GM12891 (cell line): Measurements from ENCODE around the gene SORCS1.

Experiments used
- DNase-seq: peaks from one replicate; pipeline ENCODE4 v3.0.0; 2011; ENCODE audit warnings: low spot score; ENCODE audit not compliant: insufficient read length
- FAIRE-seq: peaks from 2 replicates; lab custom pipeline; 2011; peaks lifted over from hg19 to GRCh38; lab: Jason Lieb, UNC
- PAX5 ChIP-seq: IDR thresholded peaks from 2 replicates; pipeline ENCODE4 v1.6.1; 2011; ENCODE audit warnings: low read length, moderate library complexity, mild to moderate bottlenecking; ENCODE audit not compliant: insufficient read depth, severe bottlenecking
- POLR2A ChIP-seq: IDR thresholded peaks from 2 replicates; pipeline ENCODE4 v1.6.1; 2011; ENCODE audit warnings: low read depth, low read length, control low read depth
- POLR2AphosphoS5 ChIP-seq: IDR thresholded peaks from 2 replicates; pipeline ENCODE4 v1.6.1; 2011; ENCODE audit warnings: low read depth, low read length, control low read depth
- POU2F2 ChIP-seq: IDR thresholded peaks from 2 replicates; pipeline ENCODE4 v1.6.1; 2011; ENCODE audit warnings: low read depth, mild to moderate bottlenecking, control low read depth, low read length, moderate library complexity
- SPI1 ChIP-seq: IDR thresholded peaks from 2 replicates; pipeline ENCODE4 v1.6.1; 2011; ENCODE audit warnings: low read depth, low read length, control low read depth
- TAF1 ChIP-seq: IDR thresholded peaks from 2 replicates; pipeline ENCODE4 v1.6.1; 2011; ENCODE audit warnings: low read depth, low read length, control low read depth

SORCS1 gene

DNA sequence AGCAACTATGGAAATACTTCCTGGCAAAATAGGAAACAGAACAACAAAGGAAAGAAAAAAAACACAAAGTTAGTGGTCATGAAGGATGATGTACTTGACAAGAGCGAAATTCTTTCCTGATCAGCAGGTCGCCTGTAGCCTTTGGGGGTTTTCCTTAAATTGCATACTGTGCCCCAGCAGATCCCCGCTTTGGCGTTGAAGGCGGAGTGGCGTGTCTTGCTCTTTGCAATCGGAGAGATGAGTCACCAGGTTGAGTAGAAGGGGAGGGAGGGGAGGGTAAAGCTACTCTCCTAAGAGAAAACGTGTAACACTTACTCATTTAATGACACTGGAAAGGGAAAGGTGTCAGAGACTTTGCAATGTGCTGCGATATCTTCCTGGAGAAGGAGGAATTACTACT is 587.2 kb downstream of the SORCS1 start:
- FAIRE-seq, result no peak
- TF ChIP-seq POLR2A (no peak), PAX5 (no peak), POLR2AphosphoS5 (no peak)
- DNase-seq, result no peak

DNA sequence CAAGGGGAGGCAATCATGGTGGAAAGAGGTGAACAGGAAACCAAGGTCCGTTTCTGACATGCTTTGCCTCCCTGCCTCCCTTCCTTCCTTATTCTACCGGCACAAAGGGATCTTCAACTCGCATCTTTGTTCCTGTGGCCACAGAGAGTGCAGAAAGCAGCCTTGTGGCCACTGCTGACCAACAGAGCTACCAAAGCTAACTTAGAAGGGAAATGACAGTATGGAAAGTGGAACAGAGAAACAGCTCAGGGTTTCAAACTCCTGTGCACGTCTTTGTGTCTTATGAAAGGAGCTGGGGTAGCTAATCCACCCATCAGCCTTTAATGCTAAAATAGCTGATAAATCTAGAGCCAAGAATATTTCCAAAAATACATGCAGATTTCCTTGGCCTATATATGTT is 588.0 kb downstream of the SORCS1 start:
- TF ChIP-seq POLR2AphosphoS5, result no peak
- DNase-seq, result no peak
- no peak for FAIRE-seq

DNA sequence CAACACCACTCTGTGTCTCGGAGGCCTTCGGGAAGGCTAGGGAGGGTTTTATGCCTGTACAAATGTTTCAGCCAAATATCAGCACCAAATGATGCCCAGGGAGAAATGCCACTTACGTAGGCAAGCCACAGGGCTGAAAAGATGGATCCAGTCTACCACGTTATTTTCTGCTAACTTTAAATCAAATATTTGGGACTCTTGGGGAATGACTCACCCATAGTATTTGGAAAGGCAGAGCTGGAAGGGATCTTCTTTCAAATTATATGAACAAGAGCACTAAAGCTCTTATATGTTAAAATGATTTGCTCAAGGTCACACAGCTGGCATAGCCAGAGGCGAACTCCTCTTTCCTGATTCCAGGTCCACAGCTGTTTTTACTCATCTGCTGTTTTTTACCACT is 591.4 kb downstream of the SORCS1 start:
- DNase-seq (no peak), FAIRE-seq (no peak)
- TF ChIP-seq POU2F2, result no peak
- no peak for TF ChIP-seq SPI1
- no peak for TF ChIP-seq POLR2AphosphoS5
- no peak for TF ChIP-seq TAF1
- TF ChIP-seq POLR2A, result no peak
- no peak for TF ChIP-seq PAX5

DNA sequence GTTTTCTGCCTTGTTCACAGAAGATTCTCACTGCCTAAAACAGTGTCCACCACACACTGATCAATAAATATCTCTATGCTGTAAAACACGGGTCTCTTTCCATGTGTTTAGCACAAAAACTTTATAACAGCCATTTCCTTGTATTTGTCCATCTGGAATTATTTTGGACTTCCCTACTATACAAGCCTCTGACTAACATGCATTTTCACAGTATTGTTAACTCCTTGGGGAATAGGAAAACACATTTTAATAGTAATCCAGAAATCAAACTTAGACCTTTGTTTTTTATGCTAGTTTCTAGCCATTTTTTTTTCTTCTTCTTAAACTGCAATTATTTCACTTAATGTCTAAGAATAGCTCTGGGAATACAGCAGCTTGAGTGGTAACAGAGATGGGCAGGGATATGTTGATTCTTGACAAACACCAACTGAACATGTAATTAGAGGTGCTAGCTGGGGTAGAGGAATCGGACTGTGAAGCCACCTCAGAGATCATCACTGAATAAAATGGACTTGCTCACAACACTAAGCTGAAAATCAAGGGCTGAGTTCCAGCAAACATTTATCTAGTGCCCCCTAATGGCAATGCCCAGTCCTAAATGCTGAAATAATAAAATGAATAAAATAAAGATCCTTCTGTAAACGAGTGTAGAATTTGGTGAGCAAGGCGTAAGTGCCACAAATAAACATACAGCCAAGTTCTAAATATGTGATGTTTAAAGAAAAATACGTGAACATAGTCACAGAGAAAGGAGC is 593.1 kb downstream of the SORCS1 start:
- DNase-seq, result no peak
- TF ChIP-seq PAX5, result no peak
- TF ChIP-seq POLR2A, result no peak
- TF ChIP-seq POLR2AphosphoS5, result no peak
- no peak for TF ChIP-seq TAF1
- TF ChIP-seq POU2F2, result no peak
- no peak for TF ChIP-seq SPI1
- no peak for FAIRE-seq

DNA sequence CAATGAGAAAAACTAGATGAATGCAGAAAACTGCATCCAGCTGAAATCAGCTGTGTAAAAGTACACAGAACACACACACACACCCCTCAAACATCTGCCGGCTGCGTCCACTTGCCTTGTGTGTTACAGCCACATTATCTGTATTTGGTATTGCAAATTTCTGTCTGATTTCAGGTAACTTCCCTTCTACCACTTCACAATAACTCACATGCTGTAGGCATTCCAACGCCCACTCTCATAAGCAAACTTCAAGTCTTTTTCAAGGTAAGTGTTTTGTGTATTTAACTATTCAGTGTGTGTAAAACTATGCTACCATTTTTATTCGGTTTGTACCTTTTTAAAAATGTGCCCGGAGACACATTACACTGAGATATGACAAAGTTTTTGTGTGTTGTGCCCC is 594.2 kb downstream of the SORCS1 start:
- TF ChIP-seq POU2F2, result no peak
- no peak for TF ChIP-seq POLR2A
- TF ChIP-seq POLR2AphosphoS5, result no peak
- TF ChIP-seq PAX5, result no peak
- no peak for TF ChIP-seq SPI1
- no peak for TF ChIP-seq TAF1
- FAIRE-seq (no peak), DNase-seq (no peak)

DNA sequence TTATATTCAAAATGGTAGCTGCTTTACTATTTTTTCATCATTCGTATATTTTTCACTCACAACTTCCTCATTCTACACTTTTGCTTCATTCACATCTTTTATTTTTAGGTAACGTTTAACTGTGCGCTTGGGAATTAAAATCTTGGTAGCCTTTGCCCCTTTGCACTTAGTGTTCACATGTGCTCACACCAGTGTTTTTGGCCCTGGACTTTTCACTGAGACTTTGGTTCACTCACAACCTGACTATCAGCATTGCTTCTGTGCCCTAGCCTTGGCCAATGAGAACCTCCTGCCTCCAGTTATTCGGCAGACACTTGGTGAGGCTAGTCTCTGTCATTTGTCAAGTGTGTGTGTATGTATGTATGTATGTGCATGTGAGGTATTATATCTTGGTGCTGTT is 596.9 kb downstream of the SORCS1 start:
- FAIRE-seq, result no peak
- TF ChIP-seq POLR2A, result no peak
- no peak for TF ChIP-seq PAX5
- no peak for TF ChIP-seq TAF1
- TF ChIP-seq POU2F2, result no peak
- no peak for TF ChIP-seq SPI1
- no peak for TF ChIP-seq POLR2AphosphoS5
- DNase-seq, result no peak

DNA sequence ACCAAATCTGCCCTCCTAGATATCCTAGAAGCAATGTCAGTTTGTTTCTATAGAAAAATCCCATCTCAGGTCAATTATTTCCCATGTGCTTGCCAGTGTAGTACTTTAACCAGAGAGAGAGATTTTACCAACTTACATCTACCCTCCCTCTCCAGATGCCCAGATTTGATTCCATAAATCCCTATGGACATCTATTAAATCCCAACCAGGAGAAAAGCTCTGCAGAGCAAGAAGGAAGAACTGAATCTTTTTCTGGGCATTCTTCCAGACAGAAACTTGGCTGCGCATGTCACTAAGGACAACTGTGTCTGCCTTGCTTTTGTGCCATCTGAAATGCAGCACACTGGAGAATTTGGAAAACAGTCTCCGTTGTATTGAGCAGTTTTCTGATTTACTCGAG is 597.6 kb downstream of the SORCS1 start:
- no peak for FAIRE-seq
- no peak for DNase-seq

DNA sequence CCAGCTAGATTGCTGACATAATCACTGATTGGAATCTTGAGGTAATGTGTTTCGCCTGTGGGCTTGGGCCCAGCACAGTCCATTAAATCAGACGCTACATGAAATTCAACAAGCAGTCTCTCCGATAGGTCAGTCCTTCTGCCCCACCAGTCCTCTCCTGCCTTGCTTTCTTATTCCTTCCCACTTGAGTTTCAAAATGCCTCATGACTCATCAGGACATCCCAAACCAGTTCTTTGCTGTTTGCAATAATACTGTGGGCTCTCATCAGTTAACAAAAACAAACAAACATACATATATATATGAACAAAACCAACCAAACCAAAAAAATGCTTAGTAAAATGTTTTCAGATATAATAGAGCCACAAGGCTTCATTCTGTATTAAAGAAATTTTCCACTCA is 599.0 kb downstream of the SORCS1 start:
- TF ChIP-seq SPI1 (no peak), POU2F2 (no peak), POLR2AphosphoS5 (no peak), POLR2A (no peak), PAX5 (no peak), TAF1 (no peak)
- FAIRE-seq, result no peak
- DNase-seq, result no peak

More for the DNA sequence above, 597.6 kb downstream of the SORCS1 start:
- no peak for TF ChIP-seq POU2F2
- TF ChIP-seq PAX5, result no peak
- no peak for TF ChIP-seq SPI1
- TF ChIP-seq POLR2A, result no peak
- no peak for TF ChIP-seq POLR2AphosphoS5
- no peak for TF ChIP-seq TAF1

DNA sequence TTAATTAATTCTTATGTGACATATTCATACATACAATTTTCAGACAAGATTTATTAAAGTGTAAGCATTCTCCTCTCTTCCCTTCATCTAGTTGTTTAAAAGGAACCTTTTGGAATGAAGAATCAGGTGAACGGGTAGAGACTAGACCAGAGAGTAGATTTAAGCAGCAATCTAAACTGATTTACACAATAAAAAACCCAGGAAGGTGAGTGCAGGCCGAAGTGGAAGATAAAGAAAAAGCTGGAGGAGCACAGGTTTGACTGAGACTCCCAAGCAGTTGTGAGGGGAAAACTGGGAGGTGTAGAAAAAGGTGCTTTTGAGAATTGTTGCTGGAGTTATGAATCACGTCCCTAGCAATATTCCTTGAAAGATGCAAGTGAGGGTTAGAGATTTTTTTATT is 601.1 kb downstream of the SORCS1 start:
- no peak for TF ChIP-seq POLR2AphosphoS5
- no peak for TF ChIP-seq POLR2A
- TF ChIP-seq SPI1, result no peak
- TF ChIP-seq TAF1, result no peak
- TF ChIP-seq PAX5, result no peak
- no peak for TF ChIP-seq POU2F2
- FAIRE-seq, result no peak

DNA sequence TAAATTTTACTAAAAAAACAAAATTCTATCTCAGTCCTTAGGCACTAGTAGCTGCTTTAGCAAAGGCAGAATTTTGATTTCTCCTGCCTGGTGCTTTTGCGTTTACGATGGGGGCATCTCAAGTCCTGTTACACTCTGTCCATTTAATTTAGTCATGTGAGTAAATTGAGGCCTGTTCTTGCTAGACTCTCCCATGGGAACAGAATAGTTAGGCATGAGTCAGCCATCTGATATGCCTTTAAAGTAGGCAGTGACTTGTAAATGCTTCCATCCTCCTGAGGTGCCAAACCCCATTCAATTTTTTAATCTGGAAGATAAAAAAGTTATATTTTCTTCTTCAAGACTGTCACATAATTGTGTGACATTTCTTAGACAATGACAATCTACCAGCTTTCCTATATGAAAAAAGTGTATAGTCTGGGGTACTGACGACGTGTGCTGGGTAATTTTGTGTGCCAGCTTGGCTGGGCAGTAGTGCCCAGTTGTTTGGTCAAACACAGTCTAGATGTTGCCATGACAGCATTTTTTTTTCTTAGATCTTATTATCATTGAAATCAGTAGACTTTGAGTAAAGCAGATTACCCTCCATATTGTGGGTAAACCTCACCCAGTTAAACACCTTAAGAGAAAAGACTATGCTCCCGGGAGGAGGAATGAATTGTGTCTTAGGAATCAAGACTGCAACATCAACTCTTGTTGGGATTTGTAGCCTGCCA is 603.4 kb downstream of the SORCS1 start:
- no peak for FAIRE-seq
- no peak for TF ChIP-seq SPI1
- TF ChIP-seq POU2F2, result no peak
- no peak for TF ChIP-seq POLR2A
- no peak for TF ChIP-seq TAF1
- no peak for TF ChIP-seq POLR2AphosphoS5
- TF ChIP-seq PAX5, result no peak
- DNase-seq, result no peak

More for the DNA sequence above, 601.1 kb downstream of the SORCS1 start:
- no peak for DNase-seq
